ENCODE data around the gene MAP3K14.
"Not testable (repeated sequence)": the region's sequence is repeated elsewhere in the genome, so short reads cannot be mapped to it uniquely, and the experiment has no call there.

Gene MAP3K14

GRCh38 chr17:45257115-45257514, 59.7 kb downstream of the MAP3K14 start:
- DNase-seq (ENCODE audit: low spot score): no peak

GRCh38 chr17:45256114-45256966, 60.5 kb downstream of the MAP3K14 start:
- no peak for DNase-seq (ENCODE audit: low spot score)

DNA sequence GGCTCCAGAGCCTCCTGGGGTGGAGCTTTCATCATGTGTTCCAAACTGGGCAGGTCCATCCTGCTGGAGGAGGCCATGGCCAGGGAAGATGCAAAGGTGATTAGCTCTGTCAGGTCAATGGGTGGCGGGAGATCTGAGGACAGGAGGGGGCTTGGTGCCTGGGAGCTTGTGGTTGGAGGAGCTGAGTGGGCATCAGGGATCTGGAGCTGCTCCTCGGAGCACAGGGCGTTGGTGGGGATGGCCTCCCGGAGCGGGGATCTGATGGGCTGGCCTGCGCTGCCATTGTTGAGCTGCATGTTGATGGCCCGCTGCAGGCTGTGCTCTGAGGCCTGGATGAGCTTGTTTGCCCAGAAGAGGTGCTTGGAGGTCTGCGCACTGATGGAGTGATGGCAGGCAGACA, 61.5 kb downstream of the MAP3K14 start:
- DNase-seq (ENCODE audit: low spot score): no peak

GRCh38 chr17:45253879-45254278, 62.9 kb downstream of the MAP3K14 start:
- no peak for DNase-seq (ENCODE audit: low spot score)

GRCh38 chr17:45253237-45253636, 63.6 kb downstream of the MAP3K14 start:
- DNase-seq (ENCODE audit: low spot score): not testable (repeated sequence)

DNA sequence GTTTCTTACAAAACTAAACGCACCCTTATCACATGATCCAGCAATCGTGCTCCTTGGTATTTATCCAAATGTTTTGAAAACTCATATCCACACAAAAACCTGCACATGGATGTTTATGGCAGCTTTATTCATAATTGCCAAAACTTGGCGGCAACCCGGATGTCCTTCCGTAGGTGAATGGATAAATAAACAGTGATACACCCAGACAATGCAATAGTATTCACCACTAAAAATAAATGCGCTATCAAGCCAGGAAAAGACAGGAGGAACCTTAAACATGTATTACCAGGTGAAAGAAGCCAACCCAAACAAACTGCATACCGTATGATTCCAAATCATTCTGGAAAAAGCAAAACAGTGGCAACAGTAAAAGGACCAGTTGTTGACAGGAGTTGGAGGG, 64.9 kb downstream of the MAP3K14 start:
- DNase-seq (ENCODE audit: low spot score): no peak

- DNase-seq (ENCODE audit: low spot score): no peak
Measured at GRCh38 chr17:45248132-45248957, 68.5 kb downstream of the MAP3K14 start.

DNA sequence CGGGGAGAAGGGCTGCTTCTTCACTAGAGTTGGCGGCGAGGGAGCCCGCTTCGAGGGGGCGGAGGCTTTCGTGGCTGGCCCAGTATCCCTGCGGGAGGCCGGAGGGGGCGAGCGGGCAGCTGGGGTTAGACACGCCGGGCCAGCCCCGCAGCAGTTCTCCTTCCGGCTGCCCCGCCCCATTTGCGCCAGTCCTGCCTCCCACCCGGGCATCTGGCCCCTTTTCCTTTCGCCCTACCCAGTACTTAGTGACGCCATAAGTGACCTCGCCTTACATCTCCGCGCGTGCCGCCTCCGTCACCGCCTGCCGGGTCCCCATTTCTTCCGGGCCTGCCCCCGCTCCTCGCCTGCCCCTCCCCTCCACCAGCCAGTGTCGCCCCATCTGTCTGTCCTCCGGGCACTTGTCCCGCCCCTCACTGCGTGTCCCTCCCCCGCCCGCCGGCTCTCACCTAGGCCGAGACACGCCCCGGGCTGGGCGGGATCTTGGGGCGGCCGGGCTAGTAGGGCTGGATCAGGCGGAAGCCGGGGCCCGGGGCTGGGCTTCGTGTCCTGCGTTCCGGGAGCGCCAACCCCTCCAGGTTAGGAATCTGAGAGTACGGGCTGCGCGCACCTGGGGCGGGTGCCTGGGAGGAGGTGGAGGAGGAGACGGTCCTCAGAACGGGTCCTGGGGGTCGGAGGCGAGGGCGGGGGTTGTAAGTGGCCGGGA, 69.2 kb downstream of the MAP3K14 start:
- DNase-seq (ENCODE audit: low spot score): peak; percentile 84

DNA sequence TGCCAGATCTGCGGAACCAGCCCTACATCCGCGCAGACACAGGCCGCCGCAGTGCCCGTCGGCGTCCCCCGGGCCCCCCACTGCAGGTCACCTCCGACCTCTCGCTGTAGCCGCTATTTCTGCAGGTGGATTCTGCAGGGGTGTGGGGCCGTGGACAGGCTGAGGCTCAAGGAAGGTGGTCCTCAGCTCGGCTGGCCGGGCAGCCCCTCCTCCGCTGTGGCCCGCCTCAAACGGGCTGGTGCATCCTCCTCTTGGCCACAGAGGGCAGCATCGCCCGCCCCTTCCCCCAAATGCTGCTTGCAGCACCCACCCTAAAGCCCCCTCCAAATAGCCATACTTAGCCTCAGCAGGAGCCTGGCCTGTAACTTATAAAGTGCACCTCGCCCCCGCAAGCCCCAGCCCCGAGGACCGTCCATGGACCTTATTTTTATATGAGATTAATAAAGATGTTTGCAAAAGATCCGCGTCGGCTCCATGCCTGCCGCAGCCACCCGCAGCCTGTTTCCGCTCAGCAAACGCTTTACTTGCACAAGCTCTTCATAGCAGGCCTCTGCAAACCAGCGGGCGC, 69.9 kb downstream of the MAP3K14 start:
- DNase-seq (ENCODE audit: low spot score): peak; percentile 44

DNA sequence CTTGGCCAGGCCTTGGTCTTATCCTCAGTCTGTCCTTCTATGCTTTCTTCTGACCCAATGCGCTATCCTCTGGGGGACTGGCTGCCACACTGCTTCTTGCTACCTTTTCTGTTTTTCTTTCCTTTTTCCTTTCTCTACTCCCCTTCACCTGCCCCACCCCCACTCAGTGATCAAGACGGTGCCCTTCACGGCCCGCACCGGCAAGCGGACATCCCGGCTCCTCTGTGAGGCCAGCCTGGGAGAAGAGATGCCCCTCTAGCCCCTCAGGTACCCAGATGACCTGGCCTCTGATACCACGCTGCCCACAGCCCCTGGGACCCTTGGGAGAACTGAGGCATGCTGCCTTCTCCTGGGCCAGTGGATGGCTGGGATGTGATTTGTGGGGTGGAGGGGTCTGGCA, 70.5 kb downstream of the MAP3K14 start:
- no peak for DNase-seq (ENCODE audit: low spot score)

DNA sequence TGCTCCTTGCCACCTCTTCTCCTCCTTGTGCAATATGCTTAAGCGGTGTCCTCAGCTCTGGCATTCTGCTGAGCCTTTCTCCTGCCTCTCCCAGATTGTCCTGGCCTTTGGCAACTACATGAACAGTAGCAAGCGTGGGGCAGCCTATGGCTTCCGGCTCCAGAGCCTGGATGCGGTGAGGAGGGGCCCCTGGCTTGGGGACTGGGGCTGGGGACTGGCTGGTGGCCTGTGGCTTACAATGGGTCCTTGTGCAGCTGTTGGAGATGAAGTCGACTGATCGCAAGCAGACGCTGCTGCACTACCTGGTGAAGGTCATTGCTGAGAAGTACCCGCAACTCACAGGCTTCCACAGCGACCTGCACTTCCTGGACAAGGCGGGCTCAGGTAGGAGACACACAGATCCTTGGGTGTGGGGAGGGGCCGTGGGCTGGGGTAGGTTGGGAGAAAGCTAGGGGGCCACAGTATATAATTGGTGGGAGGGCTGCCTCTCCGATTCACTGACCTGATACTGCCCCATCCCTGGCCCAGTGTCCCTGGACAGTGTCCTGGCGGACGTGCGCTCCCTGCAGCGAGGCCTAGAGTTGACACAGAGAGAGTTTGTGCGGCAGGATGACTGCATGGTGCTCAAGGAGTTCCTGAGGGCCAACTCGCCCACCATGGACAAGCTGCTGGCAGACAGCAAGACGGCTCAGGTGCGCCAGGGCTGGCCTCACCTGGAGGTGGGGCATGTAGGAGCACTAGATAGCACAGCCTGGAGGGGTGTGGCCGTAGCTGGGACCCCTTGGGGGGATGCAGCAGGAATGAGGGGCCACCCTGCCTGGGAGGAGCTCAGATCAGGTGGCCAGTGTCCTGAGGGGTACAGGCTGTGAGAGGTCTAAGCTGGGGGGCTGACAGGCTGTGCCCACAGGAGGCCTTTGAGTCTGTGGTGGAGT, 71.8 kb downstream of the MAP3K14 start:
- DNase-seq (ENCODE audit: low spot score): no peak

DNA sequence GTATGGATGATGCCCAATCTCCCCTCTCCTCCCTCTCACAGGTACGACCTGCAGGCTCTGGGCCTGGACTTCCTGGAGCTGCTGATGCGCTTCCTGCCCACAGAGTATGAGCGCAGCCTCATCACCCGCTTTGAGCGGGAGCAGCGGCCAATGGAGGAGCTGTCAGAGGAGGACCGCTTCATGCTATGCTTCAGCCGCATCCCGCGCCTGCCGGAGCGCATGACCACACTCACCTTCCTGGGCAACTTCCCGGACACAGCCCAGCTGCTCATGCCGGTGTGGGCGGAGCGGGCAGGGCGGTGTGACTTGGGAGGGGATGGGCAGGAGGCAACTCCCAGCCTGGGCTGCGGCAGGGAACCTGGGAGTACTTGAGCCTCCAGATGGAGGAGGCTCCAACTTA, 73.1 kb downstream of the MAP3K14 start:
- no peak for DNase-seq (ENCODE audit: low spot score)

- no peak for DNase-seq (ENCODE audit: low spot score)
Measured at GRCh38 chr17:45242029-45242414, 74.8 kb downstream of the MAP3K14 start.

DNA sequence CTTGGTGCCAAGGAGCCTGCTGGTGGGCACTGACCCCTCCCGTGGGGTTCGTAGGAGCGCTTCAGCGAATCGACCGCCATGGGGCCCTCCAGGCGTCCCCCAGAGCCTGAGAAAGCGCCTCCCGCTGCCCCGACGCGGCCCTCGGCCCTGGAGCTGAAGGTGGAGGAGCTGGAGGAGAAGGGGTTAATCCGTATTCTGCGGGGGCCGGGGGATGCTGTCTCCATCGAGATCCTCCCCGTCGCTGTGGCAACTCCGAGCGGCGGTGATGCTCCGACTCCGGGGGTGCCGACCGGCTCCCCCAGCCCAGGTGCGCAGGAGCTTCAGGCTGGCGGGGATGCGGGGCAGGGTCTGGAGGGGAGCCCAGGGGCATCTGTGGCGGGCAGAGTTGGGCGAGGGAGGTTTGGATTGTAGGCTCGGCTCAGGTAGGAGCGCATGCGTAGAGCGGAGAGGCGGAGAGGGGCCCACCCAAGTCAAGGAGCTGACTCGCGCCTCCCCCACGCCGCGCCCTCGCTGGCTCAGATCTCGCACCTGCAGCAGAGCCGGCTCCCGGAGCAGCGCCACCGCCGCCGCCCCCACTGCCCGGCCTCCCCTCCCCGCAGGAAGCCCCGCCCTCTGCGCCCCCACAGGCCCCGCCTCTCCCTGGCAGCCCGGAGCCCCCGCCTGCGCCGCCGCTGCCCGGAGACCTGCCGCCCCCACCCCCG, 75.3 kb downstream of the MAP3K14 start:
- no peak for DNase-seq (ENCODE audit: low spot score)

DNA sequence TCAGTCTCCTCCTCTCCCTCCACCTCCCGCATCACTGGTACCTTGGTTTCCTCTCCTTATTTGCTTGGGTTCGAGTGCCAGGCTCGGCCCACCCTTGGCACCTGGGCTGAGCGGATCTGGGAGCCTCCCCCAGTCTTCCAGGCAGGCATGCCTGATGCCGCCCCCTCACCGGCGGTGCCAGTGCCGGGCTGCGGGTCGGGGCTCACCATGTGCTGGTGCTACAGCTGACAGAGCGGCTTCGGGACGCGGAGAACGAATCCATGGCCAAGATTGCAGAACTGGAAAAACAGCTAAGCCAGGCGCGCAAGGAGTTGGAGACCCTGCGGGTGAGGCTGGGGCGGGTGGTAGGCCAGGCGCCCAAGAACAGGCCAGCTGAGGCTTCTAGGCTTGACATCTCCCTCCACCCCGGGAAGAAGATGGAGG, 75.9 kb downstream of the MAP3K14 start:
- no peak for DNase-seq (ENCODE audit: low spot score)

DNA sequence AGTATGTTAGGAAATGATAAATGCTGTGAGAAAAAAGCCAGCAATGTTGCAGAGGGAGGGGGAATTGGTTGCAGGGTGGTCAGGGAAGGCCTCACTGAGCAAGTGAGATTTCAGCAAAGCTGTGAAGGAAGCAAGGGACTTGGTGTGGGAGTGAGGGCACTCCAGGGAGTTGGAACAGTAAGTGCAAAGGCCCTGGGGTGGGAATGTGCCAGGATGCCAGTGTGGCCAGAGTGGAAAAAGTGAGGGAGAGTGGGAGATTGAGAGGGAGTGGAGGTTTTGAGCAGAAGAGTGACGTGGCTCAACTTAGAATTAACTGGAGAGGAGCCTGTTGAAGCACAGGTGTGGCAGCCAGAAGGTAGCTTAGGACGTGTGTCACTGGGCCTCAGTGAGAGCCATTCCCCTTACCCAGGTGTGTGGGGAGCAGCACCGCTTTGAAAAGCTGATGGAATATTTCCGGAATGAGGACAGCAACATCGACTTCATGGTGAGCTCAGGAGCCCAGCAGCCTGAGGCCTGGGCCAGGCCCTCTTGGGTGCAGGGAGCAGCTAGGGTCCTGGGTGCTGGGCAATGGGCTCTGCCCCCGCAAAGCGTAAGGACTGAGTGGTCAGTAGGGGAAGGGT, 78.6 kb downstream of the MAP3K14 start:
- DNase-seq (ENCODE audit: low spot score): no peak

DNA sequence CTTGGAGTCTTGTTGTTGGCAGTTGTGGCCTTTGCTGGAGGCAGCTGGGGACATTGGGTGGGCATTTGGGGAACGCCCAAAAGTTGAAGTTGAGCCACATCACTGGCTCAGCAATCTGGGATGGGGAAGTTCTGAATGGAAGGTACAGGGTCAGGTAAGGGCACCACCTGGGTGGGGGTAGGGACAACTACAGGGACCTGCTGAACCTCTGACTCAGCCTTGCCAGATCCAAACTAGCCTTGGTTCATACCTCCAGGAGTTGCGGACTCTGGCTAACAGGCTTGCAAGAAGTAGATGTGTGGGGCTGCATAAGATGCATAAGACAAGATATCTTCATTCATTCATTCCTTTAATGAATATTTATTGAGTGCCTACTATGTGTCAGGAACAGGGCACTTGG, 79.1 kb downstream of the MAP3K14 start:
- DNase-seq (ENCODE audit: low spot score): no peak

- DNase-seq (ENCODE audit: low spot score): no peak
Measured at GRCh38 chr17:45236282-45236606, 80.6 kb downstream of the MAP3K14 start.

GRCh38 chr17:45235416-45236281, 81.2 kb downstream of the MAP3K14 start:
- DNase-seq (ENCODE audit: low spot score): peak; percentile 79

All from AG20443 (cell line).